Measurements from ENCODE around the gene TGFBR2.

The TGFBR2 gene

GRCh38 chr3:30686176-30686575 is 79.8 kb downstream of the TGFBR2 start:
- no peak overlapping the region for H3K4me3 ChIP-seq (ENCODE audit: low read depth, low read length)
- in situ Hi-C loops (cut with HindIII; ENCODE audit: low sequenced_read_pairs): no loop called here
- DNase-seq (ENCODE audit: low read depth): no peak
- no peak for TF ChIP-seq CTCF (IDR thresholded peaks at IDR 0.05; ENCODE audit: low read depth, low read length, missing control alignments)

DNA sequence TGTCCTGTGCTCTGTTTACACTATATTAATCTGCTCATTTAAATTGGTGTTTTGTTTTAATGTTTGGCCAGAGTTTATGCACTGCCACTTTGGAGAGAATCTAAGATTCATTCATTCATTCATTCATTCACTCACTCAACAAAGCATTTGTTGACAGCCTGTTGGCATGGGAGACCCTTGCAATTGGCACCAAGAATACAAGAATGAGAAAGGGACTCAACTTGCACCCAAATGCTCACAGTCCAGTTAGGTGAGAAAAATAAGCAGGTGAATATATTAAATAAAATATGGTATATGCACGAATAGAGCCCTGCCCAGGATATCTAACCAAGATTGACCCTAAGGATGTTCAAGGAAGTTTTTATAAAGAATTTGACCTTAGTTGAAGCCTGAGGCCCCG is 80.4 kb downstream of the TGFBR2 start:
- in situ Hi-C loops (cut with HindIII; ENCODE audit: low sequenced_read_pairs): no loop called here
- no peak for DNase-seq (ENCODE audit: low read depth)
- no peak for TF ChIP-seq CTCF (IDR thresholded peaks at IDR 0.05; ENCODE audit: low read depth, low read length, missing control alignments)
- no peak overlapping the region for H3K4me3 ChIP-seq (ENCODE audit: low read depth, low read length)

- in situ Hi-C loops (cut with HindIII; ENCODE audit: low sequenced_read_pairs): no loop called here
- no peak for DNase-seq (ENCODE audit: low read depth)
- TF ChIP-seq CTCF (IDR thresholded peaks at IDR 0.05; ENCODE audit: low read depth, low read length, missing control alignments): no peak
- H3K4me3 ChIP-seq (ENCODE audit: low read depth, low read length): no peak overlapping the region
Observed at GRCh38 chr3:30687930-30688570, 81.6 kb downstream of the TGFBR2 start.

- DNase-seq (ENCODE audit: low read depth): no peak
- in situ Hi-C loops (cut with HindIII; ENCODE audit: low sequenced_read_pairs): no loop called here
- no peak overlapping the region for H3K4me3 ChIP-seq (ENCODE audit: low read depth, low read length)
- no peak for TF ChIP-seq CTCF (IDR thresholded peaks at IDR 0.05; ENCODE audit: low read depth, low read length, missing control alignments)
Observed at GRCh38 chr3:30688776-30689641, 82.6 kb downstream of the TGFBR2 start.

- in situ Hi-C loops (cut with HindIII; ENCODE audit: low sequenced_read_pairs): no loop called here
- H3K4me3 ChIP-seq (ENCODE audit: low read depth, low read length): no peak overlapping the region
- TF ChIP-seq CTCF (IDR thresholded peaks at IDR 0.05; ENCODE audit: low read depth, low read length, missing control alignments): no peak
- no peak for DNase-seq (ENCODE audit: low read depth)
Observed at GRCh38 chr3:30690199-30690598, 83.8 kb downstream of the TGFBR2 start.

DNA sequence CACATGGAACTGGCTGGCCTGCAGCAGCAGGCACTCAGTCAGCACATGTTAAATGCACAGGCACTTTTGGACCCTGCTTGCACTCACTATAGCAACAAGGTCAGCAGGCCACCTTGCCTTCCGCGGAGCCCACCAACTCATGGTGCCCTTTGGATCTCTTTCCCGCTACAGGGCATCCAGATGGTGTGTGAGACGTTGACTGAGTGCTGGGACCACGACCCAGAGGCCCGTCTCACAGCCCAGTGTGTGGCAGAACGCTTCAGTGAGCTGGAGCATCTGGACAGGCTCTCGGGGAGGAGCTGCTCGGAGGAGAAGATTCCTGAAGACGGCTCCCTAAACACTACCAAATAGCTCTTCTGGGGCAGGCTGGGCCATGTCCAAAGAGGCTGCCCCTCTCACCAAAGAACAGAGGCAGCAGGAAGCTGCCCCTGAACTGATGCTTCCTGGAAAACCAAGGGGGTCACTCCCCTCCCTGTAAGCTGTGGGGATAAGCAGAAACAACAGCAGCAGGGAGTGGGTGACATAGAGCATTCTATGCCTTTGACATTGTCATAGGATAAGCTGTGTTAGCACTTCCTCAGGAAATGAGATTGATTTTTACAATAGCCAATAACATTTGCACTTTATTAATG is 85.0 kb downstream of the TGFBR2 start:
- in situ Hi-C loops (cut with HindIII; ENCODE audit: low sequenced_read_pairs): no loop called here
- no peak for TF ChIP-seq CTCF (IDR thresholded peaks at IDR 0.05; ENCODE audit: low read depth, low read length, missing control alignments)
- no peak overlapping the region for H3K4me3 ChIP-seq (ENCODE audit: low read depth, low read length)
- no peak for DNase-seq (ENCODE audit: low read depth)
